H1 (cell line): ENCODE results near the gene FGD6. TPM values are rescaled to one million over a fixed set of nuclear protein-coding genes. Genes with fewer than 3 reads are reported as not detected.

Source experiments
- BCL11A ChIP-seq, 2 experiments: IDR thresholded peaks; one replicate each; pipeline ENCODE4 v1.6.1; 2011; ENCODE audit warnings: low read depth in 2 of 2, low read length in 2 of 2, mild to moderate bottlenecking in 2 of 2
- CBX8 ChIP-seq: fragments of 300-800, 300-1000 bp; sonication (generic); IDR thresholded peaks from 2 replicates; pipeline ENCODE4 v1.7.1; 2016; ENCODE audit warnings: low read depth, low read length, borderline replicate concordance
- CEBPB ChIP-seq: IDR thresholded peaks from 2 replicates; pipeline ENCODE4 v1.6.1; 2012; ENCODE audit warnings: low read depth, low read length
- CTBP2 ChIP-seq: IDR thresholded peaks from 2 replicates; pipeline ENCODE4 v1.7.0; 2011; ENCODE audit warnings: borderline replicate concordance, mild to moderate bottlenecking, moderate library complexity, mixed read lengths, low read length; ENCODE audit not compliant: insufficient read depth, insufficient read length
- EZH2 ChIP-seq: fragments of 200-600 bp; sonication (generic); IDR thresholded peaks from 2 replicates; pipeline ENCODE4 v1.7.1; 2012; ENCODE audit warnings: low read depth, mild to moderate bottlenecking, moderate library complexity, low read length, inconsistent platforms; ENCODE audit not compliant: severe bottlenecking
- GABPA ChIP-seq: IDR thresholded peaks from 2 replicates; pipeline ENCODE4 v1.6.1; 2011; ENCODE audit warnings: mild to moderate bottlenecking, low read length, moderate library complexity, borderline replicate concordance; ENCODE audit not compliant: insufficient read depth
- HDAC6 ChIP-seq: IDR thresholded peaks from one replicate; pipeline ENCODE4 v1.7.1; 2012; ENCODE audit warnings: low read depth, mild to moderate bottlenecking, inconsistent platforms, low read length, moderate library complexity
- NANOG ChIP-seq: IDR thresholded peaks from 2 replicates; pipeline ENCODE4 v1.6.1; 2011; ENCODE audit warnings: low read length, low read depth, mild to moderate bottlenecking, inconsistent platforms; ENCODE audit not compliant: insufficient read depth, poor library complexity, severe bottlenecking
- PHF8 ChIP-seq: fragments of 200-600 bp; sonication (generic); conservative IDR thresholded peaks from 2 replicates; pipeline ENCODE4 v1.7.1; 2012; ENCODE audit warnings: low read depth, mild to moderate bottlenecking, inconsistent platforms, low read length, moderate library complexity
- RAD21 ChIP-seq, 2 experiments: IDR thresholded peaks in 1 of 2; conservative IDR thresholded peaks in 1 of 2; 2 replicates each; pipeline ENCODE4 v1.6.1; 2011; ENCODE audit warnings: low read depth in 2 of 2, low read length in 2 of 2, improper control_type of control experiment in 1 of 2, inconsistent platforms in 1 of 2, mild to moderate bottlenecking in 1 of 2, moderate library complexity in 1 of 2
- SIN3A ChIP-seq, 2 experiments: IDR thresholded peaks in 1 of 2; conservative IDR thresholded peaks in 1 of 2; 2 replicates each; pipeline ENCODE4 v1.6.1; 2011 to 2012; ENCODE audit warnings: low read length in 2 of 2, improper control_type of control experiment in 1 of 2, low read depth in 1 of 2, mild to moderate bottlenecking in 1 of 2
- SP1 ChIP-seq: IDR thresholded peaks from 2 replicates; pipeline ENCODE4 v1.6.1; 2011; ENCODE audit warnings: low read depth, low read length
- SP4 ChIP-seq: IDR thresholded peaks from 2 replicates; pipeline ENCODE4 v1.6.1; 2012; ENCODE audit warnings: low read length, inconsistent platforms
- TAF1 ChIP-seq: IDR thresholded peaks from 2 replicates; pipeline ENCODE4 v1.6.1; 2011; ENCODE audit warnings: mild to moderate bottlenecking, low read depth, low read length
- TAF7 ChIP-seq: optimal IDR thresholded peaks from 2 replicates; pipeline ENCODE3; 2011; ENCODE audit warnings: low read depth, mild to moderate bottlenecking, inconsistent platforms, low read length, moderate library complexity, borderline replicate concordance
- YY1 ChIP-seq: IDR thresholded peaks from 2 replicates; pipeline ENCODE4 v1.6.1; 2011; ENCODE audit warnings: low read depth, mild to moderate bottlenecking, low read length
- polyA plus RNA-seq, 7 experiments: library from polyadenylated mRNA; depleted of rRNA in 3 of 7; stranded (reverse) in 5 of 7; unstranded in 2 of 7; fragments of >200 nt in 5 of 7; fragments of 200-250 nt in 2 of 7; gene quantifications; 1 replicate in 5 of 7; 2 replicates in 1 of 7; 4 replicates in 1 of 7; pipeline versions ENCODE4 v1.2.1 to v1.2.3, GENCODE V29; 2011 to 2013; ENCODE audit warnings: missing spikeins in 2 of 7, mixed read lengths in 2 of 7
- total RNA-seq: library from RNA; stranded (reverse); fragmentation: NEBNext Ultra II Directional; extraction: Animal tissue kit (Norgen Biotek cat#: 25700); gene quantifications from 2 replicates; pipeline ENCODE4 v1.2.1, GENCODE V29; 2021
- TF ChIP-seq, protein P1 (sequence below): IDR thresholded peaks from 2 replicates; pipeline ENCODE4 v1.6.1; 2012; ENCODE audit warnings: low read length, inconsistent platforms

The FGD6 gene
- total and polyA plus RNA-seq, 2 of the 8 experiments (the other 6 are each of a cell fraction or from before 2014, with no cell fraction given): 12.2 to 24.3 TPM

DNA sequence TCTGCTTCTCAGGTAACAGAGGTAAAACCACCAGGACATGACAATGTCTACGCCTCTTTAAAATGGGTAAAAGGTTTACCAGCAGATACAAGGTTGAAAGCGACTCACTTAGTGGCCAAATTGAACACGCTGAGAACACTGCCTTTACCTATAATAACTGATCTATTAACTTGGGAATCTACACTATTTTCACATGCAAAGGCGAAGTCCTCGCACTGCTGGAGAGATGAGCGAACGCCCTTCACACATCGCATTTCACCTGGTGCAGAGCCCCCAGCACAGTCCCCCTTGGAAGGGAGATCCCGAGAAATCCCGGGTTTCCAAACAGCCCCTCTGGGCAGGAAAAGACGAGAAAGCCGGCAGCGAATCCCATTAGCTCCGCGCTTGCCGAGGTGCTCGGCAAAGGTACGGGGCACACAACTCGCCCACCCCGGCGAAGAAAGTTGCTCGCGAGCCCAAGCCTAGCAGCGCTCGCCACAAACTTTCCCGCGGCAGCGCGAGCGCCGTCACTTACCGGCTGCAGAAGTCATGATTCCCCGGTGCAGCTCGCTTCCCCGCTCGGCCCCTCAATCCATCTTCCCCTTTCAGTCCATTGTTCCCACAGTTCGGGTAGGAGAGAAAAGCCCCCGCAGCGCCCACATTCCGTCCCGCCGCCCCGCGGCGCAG, 423 bp downstream of the FGD6 start (continued):
- TF ChIP-seq NANOG: no peak
- peak; percentile 80 for TF ChIP-seq TAF7
- no peak; the same call in 1 of the 2 replicates for TF ChIP-seq GABPA
- TF ChIP-seq YY1: no peak
- no peak for TF ChIP-seq HDAC6
- TF ChIP-seq, protein P1, sequence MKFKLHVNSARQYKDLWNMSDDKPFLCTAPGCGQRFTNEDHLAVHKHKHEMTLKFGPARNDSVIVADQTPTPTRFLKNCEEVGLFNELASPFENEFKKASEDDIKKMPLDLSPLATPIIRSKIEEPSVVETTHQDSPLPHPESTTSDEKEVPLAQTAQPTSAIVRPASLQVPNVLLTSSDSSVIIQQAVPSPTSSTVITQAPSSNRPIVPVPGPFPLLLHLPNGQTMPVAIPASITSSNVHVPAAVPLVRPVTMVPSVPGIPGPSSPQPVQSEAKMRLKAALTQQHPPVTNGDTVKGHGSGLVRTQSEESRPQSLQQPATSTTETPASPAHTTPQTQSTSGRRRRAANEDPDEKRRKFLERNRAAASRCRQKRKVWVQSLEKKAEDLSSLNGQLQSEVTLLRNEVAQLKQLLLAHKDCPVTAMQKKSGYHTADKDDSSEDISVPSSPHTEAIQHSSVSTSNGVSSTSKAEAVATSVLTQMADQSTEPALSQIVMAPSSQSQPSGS: no peak
- TF ChIP-seq CBX8: no peak
- TF ChIP-seq CEBPB: no peak
- peak in 1 of 2 experiments; percentile 20; a peak in 2 of 4 replicates for TF ChIP-seq SIN3A (conservative IDR thresholded peaks at IDR 0.05 in 1 of 2, IDR thresholded peaks at IDR 0.05 in 1 of 2; ENCODE audit: low read depth in 1 of 2, low read length in 2 of 2)
- TF ChIP-seq CTBP2: peak; percentile 64
- TF ChIP-seq RAD21 (IDR thresholded peaks at IDR 0.05 in 1 of 2, conservative IDR thresholded peaks at IDR 0.05 in 1 of 2; ENCODE audit: low read depth in 2 of 2, low read length in 2 of 2): no peak
- TF ChIP-seq TAF1: peak; percentile 55
- TF ChIP-seq EZH2: no peak
- no peak for TF ChIP-seq SP1
- peak; percentile 69 for TF ChIP-seq PHF8
- no peak for TF ChIP-seq BCL11A (IDR thresholded peaks at IDR 0.05; ENCODE audit: low read depth in 2 of 2, low read length in 2 of 2)
- TF ChIP-seq SP4: no peak
